Eye (tissue), 1 donor: ENCODE measurements around the gene TRPV3.
A peak's percentile ranks its signal among the peaks of the same experiment; 100 is the strongest.
"Not testable (repeated sequence)": the region's sequence is repeated elsewhere in the genome, so short reads cannot be mapped to it uniquely, and the experiment has no call there.

Experiments
- DNase-seq: peaks from one replicate; pipeline ENCODE4 v3.0.0-alpha.2; 2015

Gene TRPV3

DNA sequence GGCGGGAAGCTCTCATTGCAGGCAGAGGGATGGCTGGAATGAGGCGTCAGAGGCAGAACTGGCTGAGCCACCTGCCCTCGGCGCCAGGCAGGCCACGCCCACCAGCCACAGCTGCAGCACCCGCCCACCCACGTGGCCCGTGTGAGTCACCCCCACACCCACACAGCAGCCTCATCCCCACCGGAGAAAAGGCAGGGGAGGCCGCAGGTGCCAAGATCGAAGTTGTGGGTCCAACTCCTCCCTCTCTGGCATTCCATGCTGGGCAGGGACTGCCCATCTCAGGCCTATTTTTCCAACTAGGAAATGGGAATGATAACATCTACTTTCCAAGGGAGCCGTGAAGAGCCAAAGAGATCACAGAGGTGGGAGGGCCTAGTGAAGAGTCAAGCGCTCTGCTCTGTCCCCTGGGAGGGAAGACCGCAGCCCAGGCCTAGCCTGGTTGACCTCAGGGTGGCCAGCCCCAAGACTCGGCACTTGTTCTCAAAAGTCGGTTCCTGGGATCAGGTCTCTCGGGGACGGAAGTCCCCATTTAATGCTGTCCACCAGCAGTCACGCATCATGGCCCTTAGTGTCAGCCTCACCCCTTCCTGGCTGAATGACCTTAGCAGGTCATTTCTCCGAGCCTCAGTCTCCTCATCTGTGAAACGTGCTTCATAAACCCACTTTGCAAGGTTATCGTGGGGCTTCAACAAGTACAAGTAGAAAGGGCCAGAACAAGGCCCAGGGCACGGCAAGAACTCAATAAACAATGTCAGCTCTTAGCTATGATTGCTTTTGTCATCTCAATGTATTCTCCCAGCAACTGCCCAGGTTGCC lies at the start of gene TRPV3:
TRPV3 (minus strand) TSS at position 45 of the 816 bp plus-strand sequence. CDS start 2,962 bp downstream, outside the sequence.
- DNase-seq, result no peak

DNA sequence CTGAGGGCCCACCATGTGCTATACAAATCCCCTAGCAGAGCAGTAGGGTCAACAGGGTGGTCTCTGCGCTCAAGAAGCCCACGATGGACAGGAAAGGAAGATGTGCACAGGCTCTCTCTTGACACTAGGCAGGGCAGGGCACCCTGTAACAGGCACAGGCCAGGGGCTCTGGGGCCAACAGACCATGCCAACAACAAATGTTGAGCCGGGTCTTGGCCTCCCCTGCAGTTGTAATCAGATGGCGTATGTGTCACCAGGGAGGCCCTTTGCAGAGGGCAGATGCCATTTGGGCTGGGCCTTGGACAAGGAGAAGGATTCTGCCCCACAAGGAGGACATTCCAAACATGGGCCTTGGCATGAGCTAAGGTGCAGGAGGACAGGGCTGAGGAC lies 46.3 kb upstream of the TRPV3 start:
- DNase-seq, result no peak

DNA sequence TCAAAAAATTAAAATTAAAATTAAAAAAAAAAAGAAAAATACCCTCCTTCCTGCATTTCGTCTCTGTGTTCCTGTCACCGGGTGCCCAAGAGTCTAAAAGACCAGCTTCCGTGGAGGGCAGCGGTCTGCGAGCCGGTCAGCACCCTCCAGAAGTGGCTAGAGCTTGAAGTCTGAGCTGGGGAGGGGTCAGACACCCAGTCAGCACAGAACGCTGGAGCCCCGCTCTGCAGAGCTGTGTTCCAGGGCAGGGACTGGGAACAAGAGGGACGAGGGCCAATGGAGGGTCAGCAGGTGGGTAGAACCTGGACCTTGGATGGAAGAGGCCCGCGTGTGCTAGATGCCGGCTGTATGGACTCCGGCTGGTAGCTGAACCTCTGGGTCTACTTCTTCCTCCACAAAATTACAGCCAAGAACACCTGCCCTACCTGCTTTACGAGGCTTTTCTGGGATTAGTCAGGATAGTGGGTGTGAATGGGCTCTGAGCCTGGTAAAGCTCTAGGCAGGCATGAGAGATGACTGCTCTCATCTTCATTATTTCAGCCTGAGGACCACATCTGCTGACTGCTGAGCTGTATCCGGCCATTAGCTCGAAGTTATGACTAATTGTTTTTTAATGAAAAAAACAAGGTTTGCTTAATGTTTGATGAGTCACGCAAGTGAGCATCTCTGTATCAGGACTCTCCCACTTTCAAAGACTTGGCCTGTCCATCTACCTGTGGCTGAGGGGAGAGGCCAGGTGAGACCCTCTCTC lies 45.7 kb upstream of the TRPV3 start:
- no peak for DNase-seq

DNA sequence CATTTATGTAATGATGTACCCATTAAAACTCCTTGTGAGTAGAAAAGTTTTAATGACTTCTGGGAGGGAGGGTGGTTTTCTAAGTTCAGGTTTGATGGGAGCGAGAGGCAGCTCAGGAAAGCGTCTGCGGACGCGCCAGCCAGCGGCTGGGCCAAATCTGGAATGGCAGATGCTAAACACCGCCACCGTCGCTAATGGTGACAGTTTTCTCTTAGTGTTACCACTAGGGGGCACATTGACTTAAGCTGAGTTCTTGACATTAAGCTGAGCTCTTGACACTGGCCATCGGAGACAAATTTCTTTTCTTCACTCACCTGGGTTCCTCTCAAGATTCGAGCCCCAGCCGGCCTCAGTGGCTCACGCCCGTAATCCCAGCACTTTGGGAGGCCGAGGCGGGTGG lies 44.9 kb upstream of the TRPV3 start:
- DNase-seq, result peak; percentile 25

DNA sequence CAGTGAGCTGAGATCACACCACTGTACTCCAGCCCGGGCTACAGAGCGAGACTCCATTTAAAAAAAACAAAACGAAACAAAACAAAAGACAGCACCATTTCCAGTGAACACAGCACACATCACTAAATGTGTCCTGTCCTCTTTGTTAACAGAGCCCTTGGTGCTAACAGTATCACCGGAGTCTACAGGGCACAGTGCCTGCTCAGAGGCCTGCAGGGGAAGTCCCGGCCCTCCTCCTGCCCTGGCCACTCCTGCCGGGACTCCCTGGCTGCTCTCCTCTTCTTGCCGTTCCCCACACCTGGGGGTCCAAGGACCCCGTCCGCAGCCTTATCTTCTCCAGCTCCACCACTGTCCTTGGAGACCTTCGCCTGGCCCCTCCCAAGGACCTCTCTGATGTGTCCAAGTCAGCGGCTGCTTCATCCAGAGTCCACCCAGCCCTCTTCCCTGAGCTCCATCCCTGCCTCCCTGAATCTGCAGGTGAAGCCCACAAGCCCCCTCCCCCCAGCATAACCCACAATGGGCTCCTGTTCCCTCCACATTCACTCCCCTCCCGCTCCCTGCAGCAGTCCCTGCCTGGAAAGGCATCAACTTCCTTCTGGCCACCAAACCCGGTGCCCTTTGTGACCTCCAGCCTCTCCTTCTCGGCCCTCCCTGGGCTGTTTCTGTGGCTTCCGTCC lies 43.1 kb upstream of the TRPV3 start:
- no peak for DNase-seq

DNA sequence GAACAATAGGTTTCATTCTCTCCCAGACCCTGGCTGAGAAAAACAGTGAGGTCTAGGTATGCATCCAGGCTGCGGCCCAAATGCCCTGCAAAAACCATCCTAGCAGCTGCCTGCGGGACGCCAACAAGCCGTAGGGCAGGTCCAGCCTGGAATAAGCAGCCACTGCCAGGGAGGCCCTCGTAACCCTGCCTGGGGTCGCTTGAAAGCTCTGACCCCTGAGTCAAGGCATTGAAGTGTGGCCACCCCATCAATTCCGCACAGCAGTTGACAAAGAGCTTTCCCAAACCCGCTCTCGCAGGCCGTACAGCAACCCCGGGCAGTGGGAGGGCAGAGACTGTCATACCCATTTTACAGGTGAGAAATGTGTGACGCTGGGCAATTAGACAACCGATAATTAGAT lies 40.5 kb upstream of the TRPV3 start:
- no peak for DNase-seq

DNA sequence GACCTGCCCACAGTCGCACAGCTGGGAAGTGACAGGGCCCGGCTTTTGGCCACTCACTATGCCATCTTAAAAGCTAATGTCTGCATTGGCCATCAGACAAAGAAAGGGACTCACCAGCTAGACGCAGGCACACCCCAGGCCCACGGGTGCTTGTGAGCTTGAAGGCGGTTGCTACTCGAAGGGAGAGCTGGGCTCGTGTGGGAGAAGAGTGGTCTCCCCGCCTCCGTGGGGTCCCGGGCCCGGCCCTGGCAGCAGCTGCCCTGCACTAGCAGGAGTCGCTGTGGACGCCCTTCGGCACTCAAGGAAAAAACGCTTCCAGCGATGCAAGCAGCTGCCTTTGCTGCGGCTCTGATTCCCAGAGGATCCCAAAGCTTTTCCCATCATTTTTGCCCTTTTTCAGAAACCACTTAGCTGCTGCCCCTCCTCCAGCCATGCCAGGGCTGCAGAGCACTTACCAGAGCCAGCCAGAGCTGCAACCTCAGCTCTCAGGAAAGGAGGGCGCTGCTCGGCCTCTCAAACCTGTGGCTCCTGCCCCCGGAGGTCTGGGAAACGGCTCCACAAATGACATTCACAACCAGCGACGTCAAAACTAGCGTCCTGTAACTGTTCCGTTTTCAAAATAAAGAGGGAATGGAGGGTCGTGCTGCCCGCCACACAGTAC lies 39.3 kb upstream of the TRPV3 start:
- peak; percentile 66 for DNase-seq

DNA sequence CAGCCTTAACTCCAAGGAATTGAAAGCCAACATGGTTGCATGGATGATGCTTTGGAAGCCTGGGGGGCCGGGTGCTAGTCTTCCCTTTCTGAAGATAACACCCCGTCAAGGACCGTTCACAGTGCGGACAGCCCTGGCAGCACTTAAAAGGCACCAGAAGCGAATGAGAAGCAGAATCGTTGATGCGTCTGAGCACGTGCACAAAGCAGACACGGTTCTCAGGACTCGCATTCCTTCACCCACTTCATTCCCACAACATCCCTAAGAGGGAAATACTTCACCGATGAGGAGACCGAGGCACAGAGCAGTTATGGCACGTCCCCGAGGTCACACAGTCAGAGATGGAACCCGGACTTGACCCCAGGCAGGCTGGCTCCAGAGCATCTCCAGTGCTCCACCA lies 37.4 kb upstream of the TRPV3 start:
- no peak for DNase-seq

DNA sequence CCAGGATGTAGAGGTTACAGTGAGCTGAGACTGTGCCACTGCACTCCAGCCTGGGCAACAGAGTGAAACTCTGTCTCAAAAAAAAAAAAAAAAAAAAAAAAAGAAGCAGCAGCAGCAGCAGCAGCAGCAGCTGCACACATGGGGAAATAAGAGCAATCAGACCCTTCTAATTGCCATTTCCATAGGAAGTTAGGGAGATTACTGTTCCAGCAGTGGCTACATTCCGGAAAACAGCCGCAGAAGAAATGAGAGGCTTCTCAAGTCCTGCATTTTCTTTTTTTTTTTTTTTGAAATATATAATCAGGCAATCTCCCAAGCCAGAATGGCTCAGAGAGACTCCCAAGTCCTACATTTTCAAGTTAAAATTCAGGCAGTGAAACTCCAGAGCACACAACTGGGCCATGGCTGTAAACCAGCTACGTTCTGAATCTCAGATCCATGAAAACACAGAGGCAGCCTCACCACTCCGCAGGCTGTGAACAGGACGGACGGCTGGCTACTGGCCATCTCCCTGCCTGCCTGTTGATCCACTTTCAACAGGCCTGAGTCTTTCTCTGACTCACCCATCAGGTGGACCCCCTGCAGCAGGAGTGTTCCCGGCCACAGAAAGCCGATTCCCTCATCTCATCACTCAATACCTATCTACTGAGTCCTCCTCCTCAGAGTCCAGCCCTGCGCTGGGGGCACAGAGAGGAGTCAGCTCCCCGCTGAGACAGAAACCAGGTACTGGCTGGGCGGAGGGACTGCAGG lies 36.6 kb upstream of the TRPV3 start:
- DNase-seq, result peak; percentile 9

DNA sequence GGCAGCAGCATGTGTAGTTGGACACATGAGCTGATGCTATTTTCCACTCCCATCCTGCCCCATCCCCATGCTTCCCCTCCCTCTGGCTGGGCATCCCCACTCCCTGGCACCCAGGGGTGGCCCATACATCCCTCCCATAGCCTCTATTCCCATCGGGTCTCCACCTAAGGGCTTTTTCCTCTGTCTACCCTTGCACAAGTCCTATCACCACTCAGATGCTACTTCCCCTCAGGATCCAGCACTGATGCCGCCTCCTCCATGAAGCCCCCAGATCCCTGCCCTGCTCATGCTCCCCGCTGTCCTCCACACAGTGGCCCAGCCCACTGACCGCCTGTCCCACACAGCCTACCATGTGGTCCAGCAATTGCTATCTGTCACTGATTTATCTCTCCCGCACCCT lies 35.8 kb upstream of the TRPV3 start:
- no peak for DNase-seq

DNA sequence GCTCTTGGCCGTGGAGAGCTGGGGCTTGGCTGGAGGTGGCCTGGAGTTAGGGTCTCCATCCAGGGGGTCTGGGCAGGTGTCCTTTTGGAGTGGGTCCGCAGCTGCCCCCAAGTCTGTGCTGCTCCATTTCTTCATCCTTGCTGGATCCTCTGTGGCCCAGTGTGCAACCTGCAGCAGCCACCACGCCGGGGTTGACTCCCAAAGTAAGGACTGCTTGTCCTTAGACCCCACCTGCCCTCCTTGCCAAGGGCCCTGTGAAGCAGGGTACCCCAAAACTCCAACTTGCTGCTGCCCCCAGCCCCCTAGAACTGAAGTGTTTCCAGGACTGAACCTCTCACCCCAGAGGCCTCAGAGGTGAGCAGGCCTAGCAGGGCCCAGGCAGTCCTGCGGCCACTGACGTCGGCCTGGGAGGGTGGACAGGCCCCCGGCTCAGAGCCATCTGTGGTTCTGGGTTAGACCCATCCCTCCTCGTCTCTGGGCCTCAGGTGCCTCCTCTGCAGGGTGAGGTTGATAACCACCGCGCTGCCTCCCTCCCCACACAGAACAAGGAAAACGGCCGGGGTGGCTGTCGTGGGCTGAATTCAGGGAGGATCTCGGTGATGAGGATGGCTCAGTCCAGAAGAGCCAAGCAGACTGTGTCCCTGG lies 34.7 kb upstream of the TRPV3 start:
- DNase-seq, result no peak

DNA sequence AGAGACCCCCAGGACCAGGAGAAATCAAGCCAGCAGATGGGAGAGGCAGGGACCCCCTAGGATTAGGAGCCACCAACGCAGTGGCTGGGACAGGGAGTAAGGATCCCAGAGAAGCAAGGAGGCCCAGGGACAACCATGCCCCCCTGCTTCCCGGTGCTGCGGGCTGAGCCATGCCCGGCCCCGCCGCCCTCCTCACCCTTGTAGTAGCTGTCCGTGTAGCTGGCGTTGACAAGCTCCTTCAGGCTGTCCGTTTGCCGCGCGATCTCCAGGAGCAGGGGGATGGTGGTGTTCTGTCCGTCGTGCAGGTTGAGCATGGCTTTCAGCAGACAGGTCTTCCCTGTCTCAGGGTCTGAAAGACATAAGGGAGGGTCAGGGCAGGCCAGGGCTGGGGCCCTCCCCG lies 33.2 kb upstream of the TRPV3 start:
- no peak for DNase-seq

DNA sequence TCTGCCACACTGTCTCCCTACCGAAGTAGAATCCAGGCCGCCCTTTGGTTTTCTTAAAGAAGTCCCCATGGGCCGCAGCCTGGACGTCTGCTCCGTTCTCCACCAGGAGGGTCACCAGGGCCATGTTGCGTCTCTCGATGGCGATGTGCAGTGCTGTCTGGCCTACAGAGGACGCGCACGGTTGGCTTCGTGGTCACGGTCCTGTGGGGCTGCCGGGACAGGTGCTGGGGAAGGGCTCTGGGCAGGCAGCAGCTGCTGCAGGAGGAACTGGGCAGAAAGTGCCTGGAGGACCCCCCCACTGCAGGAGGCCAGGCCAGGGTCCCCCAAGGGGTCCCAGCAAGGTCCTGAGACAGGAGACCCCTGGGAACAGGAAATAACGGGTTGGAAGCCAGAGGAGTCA lies 32.6 kb upstream of the TRPV3 start:
- DNase-seq, result no peak

DNA sequence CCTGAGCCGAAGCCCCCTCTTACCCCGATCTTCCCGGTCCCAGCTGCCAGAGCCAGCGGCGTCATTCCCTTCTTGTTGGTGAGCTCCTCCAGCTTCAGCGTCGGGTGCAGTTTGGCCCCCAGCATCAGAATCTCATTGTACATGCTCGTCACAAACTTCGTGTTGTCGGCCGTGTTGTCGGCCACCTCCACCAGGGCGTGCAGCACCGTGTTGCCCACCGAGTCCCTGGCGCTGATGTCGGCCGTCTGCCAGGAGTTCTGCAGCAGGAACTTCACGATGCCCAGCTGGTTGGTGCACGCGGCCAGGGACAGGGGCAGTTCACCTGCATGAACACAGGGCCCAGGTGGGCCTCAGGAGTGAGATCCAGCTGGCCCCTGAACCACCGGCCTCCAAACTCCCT lies 32.2 kb upstream of the TRPV3 start:
- no peak for DNase-seq

DNA sequence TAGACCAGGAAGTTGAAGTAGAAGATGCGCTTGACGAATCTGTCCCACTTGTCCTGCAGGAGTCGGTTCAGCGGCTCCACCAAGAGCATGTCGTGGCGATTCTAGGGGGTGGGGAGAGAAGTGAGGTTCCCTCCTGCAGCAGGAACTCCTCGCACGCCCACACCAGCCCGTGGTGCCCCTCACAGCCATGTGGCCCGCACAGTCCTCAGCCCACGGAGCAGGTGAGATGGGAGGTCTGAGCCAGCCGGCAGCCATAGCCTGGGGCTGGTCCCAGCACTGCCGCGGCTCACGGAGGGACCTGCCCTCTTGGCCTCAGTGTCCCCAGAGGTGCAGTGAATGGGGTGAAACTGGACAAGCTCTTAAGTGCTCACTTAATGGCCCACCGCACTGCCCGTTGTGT lies 28.2 kb upstream of the TRPV3 start:
- DNase-seq, result no peak

DNA sequence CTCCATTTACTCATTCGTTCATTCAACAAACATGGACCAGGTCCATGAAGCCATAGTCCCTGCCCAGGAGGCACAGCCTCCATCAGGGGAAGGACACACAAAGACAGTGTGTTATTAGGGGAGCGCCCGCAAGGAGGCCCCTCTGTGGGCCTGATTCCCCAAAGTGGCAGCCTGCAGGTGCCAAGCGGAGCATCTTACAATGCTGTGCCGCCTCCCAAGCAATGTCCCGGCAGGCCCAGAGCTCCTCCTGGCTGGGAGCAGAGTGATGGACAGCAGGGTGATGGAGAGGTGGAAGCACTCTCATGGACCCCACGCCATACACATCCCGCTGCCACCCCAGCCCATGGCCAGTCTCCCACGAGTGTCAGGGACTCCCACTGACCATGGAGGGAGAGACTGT lies 25.8 kb upstream of the TRPV3 start:
- no peak for DNase-seq

DNA sequence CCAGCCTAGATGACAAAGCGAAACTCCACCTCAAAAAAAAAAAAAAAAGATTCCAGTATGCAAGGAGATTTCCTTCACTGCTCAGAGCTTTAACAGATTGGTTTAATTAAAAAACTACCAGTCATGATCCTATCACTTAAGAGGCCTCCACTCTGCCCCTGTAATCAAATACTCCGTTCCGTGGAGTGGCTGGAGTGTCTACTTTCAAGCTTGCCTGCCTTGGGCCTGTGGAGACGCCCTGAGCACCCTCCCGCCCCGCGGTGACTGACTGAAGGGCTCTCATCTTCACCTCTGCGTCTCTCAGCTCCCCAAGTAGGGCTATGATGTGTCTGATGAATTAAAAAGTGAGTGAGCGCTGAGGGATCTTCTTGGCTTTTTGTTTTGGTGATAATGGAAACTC lies 25.3 kb upstream of the TRPV3 start:
- DNase-seq, result no peak

DNA sequence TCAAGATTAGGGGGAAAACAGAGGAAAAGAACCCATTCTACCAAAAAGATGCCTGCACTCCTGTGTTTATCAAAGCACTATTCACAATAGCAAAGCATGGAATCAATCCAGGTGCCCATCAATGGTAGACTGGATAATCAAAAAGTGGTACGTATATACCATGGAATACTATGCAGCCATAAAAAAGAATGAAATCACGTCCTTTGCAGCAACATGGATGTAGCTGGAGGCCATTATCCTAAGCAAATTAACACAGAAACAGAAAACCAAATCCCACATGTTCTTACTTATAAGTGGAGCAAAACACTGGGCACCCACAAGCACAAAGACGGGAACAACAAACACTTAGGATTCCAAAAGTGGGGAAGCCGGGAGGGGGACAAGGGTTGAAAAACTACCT lies 21.1 kb upstream of the TRPV3 start:
- not testable (repeated sequence) for DNase-seq

DNA sequence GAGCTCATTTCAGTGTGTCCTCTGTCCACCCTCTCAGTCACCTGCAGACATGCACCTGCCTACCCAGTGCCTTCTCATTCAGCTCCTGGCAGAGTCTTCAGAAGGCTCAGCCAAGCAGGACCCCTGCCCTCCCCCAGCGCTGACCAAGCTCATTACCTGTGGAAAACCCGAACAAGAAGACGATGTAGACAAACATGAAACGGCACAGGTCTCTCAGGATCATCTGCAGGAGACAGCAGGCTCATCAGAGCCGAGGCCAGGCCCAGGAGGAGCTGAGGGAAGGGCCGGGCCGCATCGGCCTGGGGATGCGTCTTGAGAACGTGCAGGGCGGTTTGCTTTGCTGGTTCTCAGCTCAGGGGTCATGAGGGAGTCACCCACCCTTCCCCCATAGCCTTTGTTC lies 19.4 kb upstream of the TRPV3 start:
- no peak for DNase-seq

DNA sequence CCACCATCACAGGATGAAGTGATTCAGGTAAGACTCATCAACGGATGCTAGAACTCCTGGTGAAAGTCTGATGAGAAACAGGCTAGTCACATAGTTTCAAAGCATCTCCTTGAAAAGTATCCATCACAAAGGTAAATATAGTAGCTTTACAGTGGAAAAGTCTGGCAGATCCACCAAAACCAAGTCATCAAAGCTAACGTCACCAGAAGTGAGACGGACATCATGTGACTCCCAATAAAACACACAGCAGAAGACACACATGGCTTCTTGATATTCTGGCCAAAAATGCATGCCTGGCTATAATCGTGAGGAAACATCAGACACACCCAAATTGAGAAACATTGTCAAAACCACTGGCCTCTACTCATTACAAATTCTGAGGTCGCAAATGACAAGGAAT lies 17.9 kb upstream of the TRPV3 start:
- no peak for DNase-seq

DNA sequence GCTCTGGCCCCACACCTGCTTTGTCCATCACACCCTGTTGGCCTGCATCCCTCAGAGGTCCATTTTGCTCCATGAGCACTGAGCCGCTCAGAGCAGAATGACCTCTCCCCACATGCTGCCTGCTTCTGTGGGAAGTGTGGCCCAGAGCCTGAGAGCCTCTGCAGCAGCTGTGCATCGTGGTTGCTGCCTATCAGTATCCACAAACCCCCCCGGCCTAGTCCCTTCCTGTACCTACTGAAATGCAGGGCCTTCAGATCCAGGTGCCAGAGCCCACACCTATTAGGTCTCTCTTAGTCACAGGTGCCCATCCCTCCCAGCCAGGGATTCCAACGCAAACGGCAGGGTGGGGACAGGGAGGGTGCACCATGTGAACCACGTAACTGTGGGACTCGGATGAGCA lies 16.6 kb upstream of the TRPV3 start:
- DNase-seq, result no peak
